RWPE2 (cell line): Measurements from ENCODE around the gene MRPS5.

Experiments
- ATAC-seq: fragments of 200-7000 bp; cut with Tn5 transposase; 3 replicates; pipeline ENCODE4 v1.9.1; 2021; ENCODE audit warnings: low read depth
- DNase-seq: peaks from one replicate; pipeline ENCODE4 v3.0.0-alpha.2; 2020; ENCODE audit warnings: low spot score
- H3K27ac ChIP-seq: fragments of 450-650 bp; 2 replicates; pipeline ENCODE4 v1.5.1; 2017; ENCODE audit warnings: mild to moderate bottlenecking; ENCODE audit not compliant: poor library complexity, severe bottlenecking
- H3K27me3 ChIP-seq: fragments of 250-450 bp; sonication (Bioruptor Pico); 2 replicates; pipeline ENCODE4 v1.5.1; 2021; ENCODE audit warnings: mild to moderate bottlenecking, moderate library complexity; ENCODE audit not compliant: insufficient read depth, poor library complexity, severe bottlenecking
- H3K36me3 ChIP-seq: fragments of 250-450 bp; sonication (Bioruptor Pico); 2 replicates; pipeline ENCODE4 v1.5.1; 2020; ENCODE audit warnings: low read depth, mild to moderate bottlenecking, moderate library complexity
- H3K4me1 ChIP-seq: fragments of 250-450 bp; sonication (Bioruptor Pico); 2 replicates; pipeline ENCODE4 v1.5.1; 2021; ENCODE audit warnings: mild to moderate bottlenecking, moderate library complexity; ENCODE audit not compliant: insufficient read depth, poor library complexity, severe bottlenecking
- H3K4me3 ChIP-seq: fragments of 250-450 bp; sonication (Bioruptor Pico); 2 replicates; pipeline ENCODE4 v1.5.1; 2021; ENCODE audit warnings: mild to moderate bottlenecking, moderate library complexity; ENCODE audit not compliant: severe bottlenecking
- H3K9me3 ChIP-seq: fragments of 250-450 bp; sonication (Bioruptor Pico); 2 replicates; pipeline ENCODE4 v1.5.1; 2021; ENCODE audit warnings: mild to moderate bottlenecking, moderate library complexity; ENCODE audit not compliant: severe bottlenecking
- TF ChIP-seq, protein P1 (sequence below): fragments of 450-650 bp; IDR thresholded peaks from one replicate; pipeline ENCODE4 v1.5.1; 2017; ENCODE audit warnings: mild to moderate bottlenecking, moderate library complexity; ENCODE audit not compliant: poor library complexity, severe bottlenecking

The MRPS5 gene

GRCh38 chr2:95062242-95063085 lies 59.1 kb downstream of the MRPS5 start:
- H3K27ac ChIP-seq = no peak overlapping the region
- TF ChIP-seq, protein P1, sequence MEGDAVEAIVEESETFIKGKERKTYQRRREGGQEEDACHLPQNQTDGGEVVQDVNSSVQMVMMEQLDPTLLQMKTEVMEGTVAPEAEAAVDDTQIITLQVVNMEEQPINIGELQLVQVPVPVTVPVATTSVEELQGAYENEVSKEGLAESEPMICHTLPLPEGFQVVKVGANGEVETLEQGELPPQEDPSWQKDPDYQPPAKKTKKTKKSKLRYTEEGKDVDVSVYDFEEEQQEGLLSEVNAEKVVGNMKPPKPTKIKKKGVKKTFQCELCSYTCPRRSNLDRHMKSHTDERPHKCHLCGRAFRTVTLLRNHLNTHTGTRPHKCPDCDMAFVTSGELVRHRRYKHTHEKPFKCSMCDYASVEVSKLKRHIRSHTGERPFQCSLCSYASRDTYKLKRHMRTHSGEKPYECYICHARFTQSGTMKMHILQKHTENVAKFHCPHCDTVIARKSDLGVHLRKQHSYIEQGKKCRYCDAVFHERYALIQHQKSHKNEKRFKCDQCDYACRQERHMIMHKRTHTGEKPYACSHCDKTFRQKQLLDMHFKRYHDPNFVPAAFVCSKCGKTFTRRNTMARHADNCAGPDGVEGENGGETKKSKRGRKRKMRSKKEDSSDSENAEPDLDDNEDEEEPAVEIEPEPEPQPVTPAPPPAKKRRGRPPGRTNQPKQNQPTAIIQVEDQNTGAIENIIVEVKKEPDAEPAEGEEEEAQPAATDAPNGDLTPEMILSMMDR = no peak
- no peaks in the 10 kb centered on the region for H3K4me1 ChIP-seq
- no peak for ATAC-seq
- no peak for DNase-seq
- no peaks in the 10 kb centered on the region for H3K36me3 ChIP-seq
- H3K9me3 ChIP-seq = no peaks in the 10 kb centered on the region
- H3K4me3 ChIP-seq = no peak overlapping the region
- H3K27me3 ChIP-seq = no peaks in the 10 kb centered on the region

DNA sequence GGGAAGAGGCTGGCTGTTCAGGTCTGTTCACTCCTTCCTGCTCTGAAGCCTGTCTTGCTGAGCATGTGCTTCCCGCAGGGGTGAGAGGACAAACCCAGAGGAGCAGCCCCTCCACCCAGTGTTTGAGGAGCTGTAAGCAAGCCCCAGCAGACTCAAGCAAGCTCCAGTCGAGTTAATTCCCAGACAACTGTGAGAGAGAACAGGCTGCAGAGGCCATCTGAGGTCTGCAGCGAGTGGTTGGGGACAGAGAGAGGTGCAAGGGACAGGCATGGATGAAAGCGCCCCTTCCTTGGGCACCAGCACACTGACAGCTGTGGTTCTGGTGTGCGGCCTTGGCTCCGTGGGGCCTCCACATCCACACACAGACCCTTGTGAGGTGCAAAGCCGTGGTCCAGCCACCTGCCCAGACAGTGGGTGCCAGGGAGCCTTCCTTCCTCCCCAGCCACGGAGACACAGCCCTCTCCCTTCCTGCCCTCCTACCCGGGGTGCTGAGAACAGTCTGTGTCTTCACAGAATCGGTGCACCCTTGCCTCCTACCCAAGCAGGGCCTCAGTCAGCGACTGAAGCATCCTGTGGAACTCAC lies 59.9 kb downstream of the MRPS5 start:
- Histone ChIP-seq H3K9me3 (no peaks in the 10 kb centered on the region), H3K4me3 (no peak overlapping the region)
- ATAC-seq = no peak

GRCh38 chr2:95061119-95061512 lies 60.5 kb downstream of the MRPS5 start:
- Histone ChIP-seq H3K27me3 (no peaks in the 10 kb centered on the region), H3K27ac (no peak overlapping the region)
- TF ChIP-seq, protein P1 = no peak

More for the DNA sequence above, 59.9 kb downstream of the MRPS5 start:
- no peak for DNase-seq
- Histone ChIP-seq H3K36me3 (no peaks in the 10 kb centered on the region), H3K27me3 (no peaks in the 10 kb centered on the region), H3K4me1 (no peaks in the 10 kb centered on the region), H3K27ac (no peak overlapping the region)
- TF ChIP-seq, protein P1 = no peak

DNA sequence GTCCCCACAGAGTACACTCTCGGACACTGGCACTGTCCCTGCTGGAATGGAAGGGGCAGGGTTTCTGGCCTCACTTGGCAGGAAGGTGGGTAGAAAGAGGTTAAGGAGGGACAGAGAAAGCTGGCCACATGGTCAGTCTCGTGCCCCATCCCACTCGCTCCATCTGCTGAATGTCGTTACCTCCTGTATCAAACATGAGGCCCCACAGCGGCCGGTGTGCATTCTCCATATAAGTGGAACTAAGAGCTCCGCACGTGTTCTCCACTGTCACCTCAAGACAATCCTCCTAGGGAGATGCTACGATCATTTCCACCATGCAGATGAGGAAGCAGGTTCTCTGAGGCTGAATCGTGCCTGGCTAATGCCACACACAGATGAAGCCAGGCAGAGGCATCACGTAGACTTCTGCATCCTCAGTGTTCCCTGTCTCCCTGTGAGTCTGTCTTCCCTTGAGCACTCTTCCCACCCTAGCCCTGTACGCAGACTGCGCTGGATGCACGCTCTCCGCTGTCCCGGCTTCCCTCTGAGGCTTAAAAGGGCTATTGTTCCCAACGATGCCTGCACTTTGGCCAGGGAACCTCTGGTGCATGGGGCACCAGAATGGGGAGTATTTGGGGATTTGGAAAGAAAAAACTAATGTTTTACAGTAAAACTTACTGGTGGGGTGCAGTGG lies 61.0 kb downstream of the MRPS5 start:
- Histone ChIP-seq H3K27ac (no peak overlapping the region), H3K27me3 (no peaks in the 10 kb centered on the region), H3K4me3 (no peak overlapping the region), H3K9me3 (no peaks in the 10 kb centered on the region), H3K4me1 (no peaks in the 10 kb centered on the region), H3K36me3 (no peaks in the 10 kb centered on the region)
- TF ChIP-seq, protein P1 = no peak
- no peak for ATAC-seq
- no peak for DNase-seq

More at GRCh38 chr2:95061119-95061512, 60.5 kb downstream of the MRPS5 start:
- Histone ChIP-seq H3K4me1 (no peaks in the 10 kb centered on the region), H3K4me3 (no peak overlapping the region), H3K36me3 (no peaks in the 10 kb centered on the region), H3K9me3 (no peaks in the 10 kb centered on the region)
- DNase-seq (no peak), ATAC-seq (no peak)
